ENCODE results near the gene DNAJC4. TPM values are rescaled to one million over a fixed set of nuclear protein-coding genes. Genes with fewer than 3 reads are reported as not detected.
A peak's percentile ranks its signal among the peaks of the same experiment; 100 is the strongest.

Gene DNAJC4
- total and polyA plus RNA-seq, 12 donors, result 19.9 to 220 (median 66.8) TPM

DNA sequence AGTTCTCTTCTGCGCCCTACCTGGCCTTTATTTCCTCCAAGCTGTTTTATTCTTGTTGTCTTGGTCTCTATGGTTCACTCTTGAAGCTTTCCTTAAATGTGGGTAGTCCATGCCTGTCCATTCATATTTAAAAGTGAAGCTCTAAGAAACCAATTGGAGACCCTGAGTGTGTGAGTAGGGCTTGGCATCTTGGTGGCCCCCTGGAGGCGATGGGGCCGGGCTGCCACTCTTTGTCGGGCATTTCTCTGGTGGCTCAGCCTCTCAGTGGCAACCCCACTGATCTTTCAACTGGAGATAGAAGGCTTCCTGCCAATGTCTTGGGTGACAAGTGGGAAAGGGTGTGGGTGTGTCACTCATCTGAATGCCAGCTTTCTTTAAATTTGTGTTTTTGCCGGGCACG lies 13.5 kb upstream of the DNAJC4 start:
- Histone ChIP-seq H3K9me3 (replicated peaks in 1 of 3) (no peaks in the 10 kb centered on the region), H3K36me3 (replicated peaks in 1 of 2) (peaks cover 0 to 3% of the 10 kb centered on the region in 2 donors), H3K27ac (no peak overlapping the region), H3K27me3 (no peaks in the 10 kb centered on the region), H3K4me3 (no peak overlapping the region), H3K4me1 (replicated peaks in 1 of 2) (no peaks in the 10 kb centered on the region)
- DNase-seq, result peak in 1 of 7 donors; percentile 10
- 86 to 93% (median 88%) methylated on average over 6 of the region's 6 CpGs for WGBS, 4 donors
- intact Hi-C loops (cut with DNase I), result no loop called here
- no peak for TF ChIP-seq CTCF (IDR thresholded peaks at IDR 0.05)
- TF ChIP-seq POLR2A (IDR thresholded peaks at IDR 0.05), result no peak

DNA sequence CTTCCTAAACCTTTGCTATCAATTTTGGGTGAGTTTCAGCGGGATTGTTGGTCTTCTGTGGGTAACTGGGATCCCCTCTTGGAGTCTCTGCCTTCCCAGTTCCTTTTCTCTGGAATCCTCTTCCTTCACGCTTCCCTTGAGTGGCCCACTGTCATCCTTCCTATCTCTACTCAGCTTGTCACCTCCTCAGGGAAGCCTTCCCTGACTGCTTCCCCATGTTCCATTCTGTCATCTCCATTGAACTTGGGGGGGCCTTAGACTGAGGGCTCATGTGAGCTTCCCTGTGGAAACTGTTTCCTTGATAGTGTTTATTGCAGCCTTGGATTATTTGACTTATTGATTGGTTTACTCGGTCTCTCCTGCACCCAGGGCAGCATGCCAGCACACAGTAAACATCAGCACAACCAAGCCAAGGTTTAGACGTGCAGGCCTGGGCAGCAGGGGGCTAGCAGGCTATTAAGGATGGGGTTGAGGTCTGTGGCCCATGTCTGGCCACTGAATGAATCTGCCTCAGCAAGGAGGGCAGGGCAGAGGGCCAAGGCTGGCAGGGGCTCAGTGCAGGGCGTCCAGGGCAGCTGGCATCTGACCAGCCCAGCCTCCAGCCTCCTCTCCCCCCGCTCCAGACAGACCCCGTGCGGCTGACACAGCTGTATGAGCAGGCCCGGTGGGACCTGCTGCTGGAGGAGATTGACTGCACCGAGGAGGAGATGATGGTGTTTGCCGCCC lies 11.6 kb upstream of the DNAJC4 start:
- no peaks in the 10 kb centered on the region for H3K27me3 ChIP-seq
- no peak overlapping the region for H3K27ac ChIP-seq
- H3K4me1 ChIP-seq (replicated peaks in 1 of 2), result no peaks in the 10 kb centered on the region
- peaks cover 0 to 11% of the 10 kb centered on the region in 2 donors for H3K36me3 ChIP-seq (replicated peaks in 1 of 2)
- no peaks in the 10 kb centered on the region for H3K9me3 ChIP-seq (replicated peaks in 1 of 3)
- DNase-seq, result peak in 1 of 7 donors; percentile 10
- WGBS, 4 donors, result 66 to 74% (median 73%) methylated on average over 4 to 11 of the region's 11 CpGs
- no peak for TF ChIP-seq CTCF (IDR thresholded peaks at IDR 0.05)
- no peak for TF ChIP-seq POLR2A (IDR thresholded peaks at IDR 0.05)
- no peak overlapping the region for H3K4me3 ChIP-seq
- intact Hi-C loops (cut with DNase I), result no loop called here

DNA sequence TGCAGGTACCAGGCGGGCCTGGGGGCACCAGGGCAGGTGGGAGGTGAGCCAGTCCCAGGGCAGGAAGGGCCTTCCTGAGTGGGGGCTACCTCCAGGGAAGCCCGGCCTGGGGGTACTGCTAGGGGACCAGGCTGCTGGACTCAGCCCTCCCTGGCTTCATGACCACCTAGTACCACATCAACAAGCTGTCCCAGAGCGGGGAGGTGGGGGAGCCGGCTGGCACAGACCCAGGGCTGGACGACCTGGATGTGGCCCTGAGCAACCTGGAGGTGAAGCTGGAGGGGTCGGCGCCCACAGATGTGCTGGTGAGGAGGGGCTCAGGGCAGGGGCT lies 11.0 kb upstream of the DNAJC4 start:
- DNase-seq, result peak in 1 of 7 donors; percentile 27
- Histone ChIP-seq H3K27ac (no peak overlapping the region), H3K4me1 (replicated peaks in 1 of 2) (no peaks in the 10 kb centered on the region), H3K9me3 (replicated peaks in 1 of 3) (no peaks in the 10 kb centered on the region), H3K4me3 (no peak overlapping the region), H3K27me3 (no peaks in the 10 kb centered on the region), H3K36me3 (replicated peaks in 1 of 2) (peaks cover 0 to 12% of the 10 kb centered on the region in 2 donors)
- WGBS, 4 donors, result 20 to 80% (median 76%) methylated on average over 1 to 7 of the region's 7 CpGs
- TF ChIP-seq POLR2A (IDR thresholded peaks at IDR 0.05) (no peak), CTCF (IDR thresholded peaks at IDR 0.05) (no peak)
- intact Hi-C loops (cut with DNase I), result no loop called here

DNA sequence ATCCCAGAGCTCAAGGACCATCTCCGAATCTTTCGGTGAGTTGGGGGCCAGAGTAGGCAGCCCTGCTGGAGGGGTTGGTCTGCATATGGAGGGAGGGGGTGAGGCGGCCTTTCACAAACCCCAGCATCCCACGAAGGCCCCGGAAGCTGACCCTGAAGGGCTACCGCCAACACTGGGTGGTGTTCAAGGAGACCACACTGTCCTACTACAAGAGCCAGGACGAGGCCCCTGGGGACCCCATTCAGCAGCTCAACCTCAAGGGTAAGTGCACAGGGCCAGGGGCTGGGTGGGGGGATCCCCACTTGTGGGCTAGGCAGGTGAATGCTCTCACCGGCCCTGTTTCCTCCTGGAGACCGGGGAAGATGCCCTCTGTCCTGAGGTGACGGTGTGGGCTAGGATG lies 10.6 kb upstream of the DNAJC4 start:
- H3K9me3 ChIP-seq (replicated peaks in 1 of 3), result no peaks in the 10 kb centered on the region
- H3K27ac ChIP-seq, result no peak overlapping the region
- H3K4me1 ChIP-seq (replicated peaks in 1 of 2), result peaks cover 0 to 3% of the 10 kb centered on the region in 2 donors
- peaks cover 0 to 12% of the 10 kb centered on the region in 2 donors for H3K36me3 ChIP-seq (replicated peaks in 1 of 2)
- no peak overlapping the region for H3K4me3 ChIP-seq
- no peak for TF ChIP-seq POLR2A (IDR thresholded peaks at IDR 0.05)
- TF ChIP-seq CTCF (IDR thresholded peaks at IDR 0.05), result no peak
- intact Hi-C loops (cut with DNase I), result no loop called here
- no peak for DNase-seq
- H3K27me3 ChIP-seq, result no peaks in the 10 kb centered on the region
- WGBS, 4 donors, result 73 to 86% (median 79%) methylated on average over 5 to 10 of the region's 10 CpGs

Data from adrenal gland (tissue), 12 donors.